ENCODE results near the gene MORC2.

DNA sequence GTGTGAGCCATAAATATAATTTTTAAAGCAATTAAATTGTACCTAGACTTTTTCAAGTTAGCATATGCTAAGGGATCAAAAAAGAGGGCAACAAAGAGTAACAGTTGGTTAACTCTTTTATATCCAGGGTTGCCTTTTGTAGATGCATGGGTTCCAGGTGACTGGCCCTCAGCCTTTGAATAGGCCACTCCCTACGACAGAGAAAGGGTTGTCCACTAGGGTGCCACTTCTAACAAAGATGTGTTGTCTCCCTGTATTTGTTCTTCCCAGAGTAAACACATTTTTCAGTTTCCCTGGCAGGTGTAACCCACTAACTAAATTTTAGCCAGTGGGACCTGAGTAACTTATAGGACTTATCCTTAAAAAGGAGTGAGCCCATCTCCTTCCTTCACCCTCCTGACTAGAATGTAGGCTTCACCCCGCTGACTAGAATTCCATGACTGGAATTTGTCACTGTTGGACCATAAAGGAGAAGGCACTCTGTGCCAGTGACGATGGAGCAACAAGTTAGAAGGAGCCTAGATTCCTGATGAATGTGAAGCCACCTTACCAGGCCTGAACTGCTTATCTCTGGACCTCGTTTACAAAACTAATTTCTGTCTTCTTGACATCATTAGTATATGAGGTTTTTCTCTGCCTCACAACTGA, 17.1 kb upstream of the MORC2 start:
- TF ChIP-seq, protein P1, sequence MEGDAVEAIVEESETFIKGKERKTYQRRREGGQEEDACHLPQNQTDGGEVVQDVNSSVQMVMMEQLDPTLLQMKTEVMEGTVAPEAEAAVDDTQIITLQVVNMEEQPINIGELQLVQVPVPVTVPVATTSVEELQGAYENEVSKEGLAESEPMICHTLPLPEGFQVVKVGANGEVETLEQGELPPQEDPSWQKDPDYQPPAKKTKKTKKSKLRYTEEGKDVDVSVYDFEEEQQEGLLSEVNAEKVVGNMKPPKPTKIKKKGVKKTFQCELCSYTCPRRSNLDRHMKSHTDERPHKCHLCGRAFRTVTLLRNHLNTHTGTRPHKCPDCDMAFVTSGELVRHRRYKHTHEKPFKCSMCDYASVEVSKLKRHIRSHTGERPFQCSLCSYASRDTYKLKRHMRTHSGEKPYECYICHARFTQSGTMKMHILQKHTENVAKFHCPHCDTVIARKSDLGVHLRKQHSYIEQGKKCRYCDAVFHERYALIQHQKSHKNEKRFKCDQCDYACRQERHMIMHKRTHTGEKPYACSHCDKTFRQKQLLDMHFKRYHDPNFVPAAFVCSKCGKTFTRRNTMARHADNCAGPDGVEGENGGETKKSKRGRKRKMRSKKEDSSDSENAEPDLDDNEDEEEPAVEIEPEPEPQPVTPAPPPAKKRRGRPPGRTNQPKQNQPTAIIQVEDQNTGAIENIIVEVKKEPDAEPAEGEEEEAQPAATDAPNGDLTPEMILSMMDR (tag by site-specific recombination; IDR thresholded peaks at IDR 0.05), result no peak
- TF ChIP-seq ZNF114 (tag by site-specific recombination; IDR thresholded peaks at IDR 0.05), result no peak
- no peak for TF ChIP-seq ZNF510 (tag by site-specific recombination; IDR thresholded peaks at IDR 0.05; ENCODE audit: insufficient replicate concordance)
- TF ChIP-seq ZNF777 (tag by site-specific recombination; IDR thresholded peaks at IDR 0.05; ENCODE audit: borderline replicate concordance), result no peak
- TF ChIP-seq, protein P2, sequence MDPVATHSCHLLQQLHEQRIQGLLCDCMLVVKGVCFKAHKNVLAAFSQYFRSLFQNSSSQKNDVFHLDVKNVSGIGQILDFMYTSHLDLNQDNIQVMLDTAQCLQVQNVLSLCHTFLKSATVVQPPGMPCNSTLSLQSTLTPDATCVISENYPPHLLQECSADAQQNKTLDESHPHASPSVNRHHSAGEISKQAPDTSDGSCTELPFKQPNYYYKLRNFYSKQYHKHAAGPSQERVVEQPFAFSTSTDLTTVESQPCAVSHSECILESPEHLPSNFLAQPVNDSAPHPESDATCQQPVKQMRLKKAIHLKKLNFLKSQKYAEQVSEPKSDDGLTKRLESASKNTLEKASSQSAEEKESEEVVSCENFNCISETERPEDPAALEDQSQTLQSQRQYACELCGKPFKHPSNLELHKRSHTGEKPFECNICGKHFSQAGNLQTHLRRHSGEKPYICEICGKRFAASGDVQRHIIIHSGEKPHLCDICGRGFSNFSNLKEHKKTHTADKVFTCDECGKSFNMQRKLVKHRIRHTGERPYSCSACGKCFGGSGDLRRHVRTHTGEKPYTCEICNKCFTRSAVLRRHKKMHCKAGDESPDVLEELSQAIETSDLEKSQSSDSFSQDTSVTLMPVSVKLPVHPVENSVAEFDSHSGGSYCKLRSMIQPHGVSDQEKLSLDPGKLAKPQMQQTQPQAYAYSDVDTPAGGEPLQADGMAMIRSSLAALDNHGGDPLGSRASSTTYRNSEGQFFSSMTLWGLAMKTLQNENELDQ (tag by site-specific recombination; IDR thresholded peaks at IDR 0.05; ENCODE audit: low read depth), result no peak
- TF ChIP-seq, protein P3, sequence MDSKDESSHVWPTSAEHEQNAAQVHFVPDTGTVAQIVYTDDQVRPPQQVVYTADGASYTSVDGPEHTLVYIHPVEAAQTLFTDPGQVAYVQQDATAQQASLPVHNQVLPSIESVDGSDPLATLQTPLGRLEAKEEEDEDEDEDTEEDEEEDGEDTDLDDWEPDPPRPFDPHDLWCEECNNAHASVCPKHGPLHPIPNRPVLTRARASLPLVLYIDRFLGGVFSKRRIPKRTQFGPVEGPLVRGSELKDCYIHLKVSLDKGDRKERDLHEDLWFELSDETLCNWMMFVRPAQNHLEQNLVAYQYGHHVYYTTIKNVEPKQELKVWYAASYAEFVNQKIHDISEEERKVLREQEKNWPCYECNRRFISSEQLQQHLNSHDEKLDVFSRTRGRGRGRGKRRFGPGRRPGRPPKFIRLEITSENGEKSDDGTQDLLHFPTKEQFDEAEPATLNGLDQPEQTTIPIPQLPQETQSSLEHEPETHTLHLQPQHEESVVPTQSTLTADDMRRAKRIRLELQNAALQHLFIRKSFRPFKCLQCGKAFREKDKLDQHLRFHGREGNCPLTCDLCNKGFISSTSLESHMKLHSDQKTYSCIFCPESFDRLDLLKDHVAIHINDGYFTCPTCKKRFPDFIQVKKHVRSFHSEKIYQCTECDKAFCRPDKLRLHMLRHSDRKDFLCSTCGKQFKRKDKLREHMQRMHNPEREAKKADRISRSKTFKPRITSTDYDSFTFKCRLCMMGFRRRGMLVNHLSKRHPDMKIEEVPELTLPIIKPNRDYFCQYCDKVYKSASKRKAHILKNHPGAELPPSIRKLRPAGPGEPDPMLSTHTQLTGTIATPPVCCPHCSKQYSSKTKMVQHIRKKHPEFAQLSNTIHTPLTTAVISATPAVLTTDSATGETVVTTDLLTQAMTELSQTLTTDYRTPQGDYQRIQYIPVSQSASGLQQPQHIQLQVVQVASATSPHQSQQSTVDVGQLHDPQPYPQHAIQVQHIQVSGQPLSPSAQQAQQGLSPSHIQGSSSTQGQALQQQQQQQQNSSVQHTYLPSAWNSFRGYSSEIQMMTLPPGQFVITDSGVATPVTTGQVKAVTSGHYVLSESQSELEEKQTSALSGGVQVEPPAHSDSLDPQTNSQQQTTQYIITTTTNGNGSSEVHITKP (tag by site-specific recombination; IDR thresholded peaks at IDR 0.05), result no peak
- TF ChIP-seq, protein P4, sequence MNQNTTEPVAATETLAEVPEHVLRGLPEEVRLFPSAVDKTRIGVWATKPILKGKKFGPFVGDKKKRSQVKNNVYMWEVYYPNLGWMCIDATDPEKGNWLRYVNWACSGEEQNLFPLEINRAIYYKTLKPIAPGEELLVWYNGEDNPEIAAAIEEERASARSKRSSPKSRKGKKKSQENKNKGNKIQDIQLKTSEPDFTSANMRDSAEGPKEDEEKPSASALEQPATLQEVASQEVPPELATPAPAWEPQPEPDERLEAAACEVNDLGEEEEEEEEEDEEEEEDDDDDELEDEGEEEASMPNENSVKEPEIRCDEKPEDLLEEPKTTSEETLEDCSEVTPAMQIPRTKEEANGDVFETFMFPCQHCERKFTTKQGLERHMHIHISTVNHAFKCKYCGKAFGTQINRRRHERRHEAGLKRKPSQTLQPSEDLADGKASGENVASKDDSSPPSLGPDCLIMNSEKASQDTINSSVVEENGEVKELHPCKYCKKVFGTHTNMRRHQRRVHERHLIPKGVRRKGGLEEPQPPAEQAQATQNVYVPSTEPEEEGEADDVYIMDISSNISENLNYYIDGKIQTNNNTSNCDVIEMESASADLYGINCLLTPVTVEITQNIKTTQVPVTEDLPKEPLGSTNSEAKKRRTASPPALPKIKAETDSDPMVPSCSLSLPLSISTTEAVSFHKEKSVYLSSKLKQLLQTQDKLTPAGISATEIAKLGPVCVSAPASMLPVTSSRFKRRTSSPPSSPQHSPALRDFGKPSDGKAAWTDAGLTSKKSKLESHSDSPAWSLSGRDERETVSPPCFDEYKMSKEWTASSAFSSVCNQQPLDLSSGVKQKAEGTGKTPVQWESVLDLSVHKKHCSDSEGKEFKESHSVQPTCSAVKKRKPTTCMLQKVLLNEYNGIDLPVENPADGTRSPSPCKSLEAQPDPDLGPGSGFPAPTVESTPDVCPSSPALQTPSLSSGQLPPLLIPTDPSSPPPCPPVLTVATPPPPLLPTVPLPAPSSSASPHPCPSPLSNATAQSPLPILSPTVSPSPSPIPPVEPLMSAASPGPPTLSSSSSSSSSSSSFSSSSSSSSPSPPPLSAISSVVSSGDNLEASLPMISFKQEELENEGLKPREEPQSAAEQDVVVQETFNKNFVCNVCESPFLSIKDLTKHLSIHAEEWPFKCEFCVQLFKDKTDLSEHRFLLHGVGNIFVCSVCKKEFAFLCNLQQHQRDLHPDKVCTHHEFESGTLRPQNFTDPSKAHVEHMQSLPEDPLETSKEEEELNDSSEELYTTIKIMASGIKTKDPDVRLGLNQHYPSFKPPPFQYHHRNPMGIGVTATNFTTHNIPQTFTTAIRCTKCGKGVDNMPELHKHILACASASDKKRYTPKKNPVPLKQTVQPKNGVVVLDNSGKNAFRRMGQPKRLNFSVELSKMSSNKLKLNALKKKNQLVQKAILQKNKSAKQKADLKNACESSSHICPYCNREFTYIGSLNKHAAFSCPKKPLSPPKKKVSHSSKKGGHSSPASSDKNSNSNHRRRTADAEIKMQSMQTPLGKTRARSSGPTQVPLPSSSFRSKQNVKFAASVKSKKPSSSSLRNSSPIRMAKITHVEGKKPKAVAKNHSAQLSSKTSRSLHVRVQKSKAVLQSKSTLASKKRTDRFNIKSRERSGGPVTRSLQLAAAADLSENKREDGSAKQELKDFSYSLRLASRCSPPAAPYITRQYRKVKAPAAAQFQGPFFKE (tag by site-specific recombination; IDR thresholded peaks at IDR 0.05; ENCODE audit: borderline replicate concordance), result no peak
- TF ChIP-seq, protein P5, sequence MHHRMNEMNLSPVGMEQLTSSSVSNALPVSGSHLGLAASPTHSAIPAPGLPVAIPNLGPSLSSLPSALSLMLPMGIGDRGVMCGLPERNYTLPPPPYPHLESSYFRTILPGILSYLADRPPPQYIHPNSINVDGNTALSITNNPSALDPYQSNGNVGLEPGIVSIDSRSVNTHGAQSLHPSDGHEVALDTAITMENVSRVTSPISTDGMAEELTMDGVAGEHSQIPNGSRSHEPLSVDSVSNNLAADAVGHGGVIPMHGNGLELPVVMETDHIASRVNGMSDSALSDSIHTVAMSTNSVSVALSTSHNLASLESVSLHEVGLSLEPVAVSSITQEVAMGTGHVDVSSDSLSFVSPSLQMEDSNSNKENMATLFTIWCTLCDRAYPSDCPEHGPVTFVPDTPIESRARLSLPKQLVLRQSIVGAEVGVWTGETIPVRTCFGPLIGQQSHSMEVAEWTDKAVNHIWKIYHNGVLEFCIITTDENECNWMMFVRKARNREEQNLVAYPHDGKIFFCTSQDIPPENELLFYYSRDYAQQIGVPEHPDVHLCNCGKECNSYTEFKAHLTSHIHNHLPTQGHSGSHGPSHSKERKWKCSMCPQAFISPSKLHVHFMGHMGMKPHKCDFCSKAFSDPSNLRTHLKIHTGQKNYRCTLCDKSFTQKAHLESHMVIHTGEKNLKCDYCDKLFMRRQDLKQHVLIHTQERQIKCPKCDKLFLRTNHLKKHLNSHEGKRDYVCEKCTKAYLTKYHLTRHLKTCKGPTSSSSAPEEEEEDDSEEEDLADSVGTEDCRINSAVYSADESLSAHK (tag by site-specific recombination; IDR thresholded peaks at IDR 0.05), result no peak
- TF ChIP-seq, protein P6, sequence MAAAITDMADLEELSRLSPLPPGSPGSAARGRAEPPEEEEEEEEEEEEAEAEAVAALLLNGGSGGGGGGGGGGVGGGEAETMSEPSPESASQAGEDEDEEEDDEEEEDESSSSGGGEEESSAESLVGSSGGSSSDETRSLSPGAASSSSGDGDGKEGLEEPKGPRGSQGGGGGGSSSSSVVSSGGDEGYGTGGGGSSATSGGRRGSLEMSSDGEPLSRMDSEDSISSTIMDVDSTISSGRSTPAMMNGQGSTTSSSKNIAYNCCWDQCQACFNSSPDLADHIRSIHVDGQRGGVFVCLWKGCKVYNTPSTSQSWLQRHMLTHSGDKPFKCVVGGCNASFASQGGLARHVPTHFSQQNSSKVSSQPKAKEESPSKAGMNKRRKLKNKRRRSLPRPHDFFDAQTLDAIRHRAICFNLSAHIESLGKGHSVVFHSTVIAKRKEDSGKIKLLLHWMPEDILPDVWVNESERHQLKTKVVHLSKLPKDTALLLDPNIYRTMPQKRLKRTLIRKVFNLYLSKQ (tag by site-specific recombination; IDR thresholded peaks at IDR 0.05; ENCODE audit: borderline replicate concordance), result no peak
- no peak for TF ChIP-seq ZNF335 (tag by site-specific recombination; conservative IDR thresholded peaks at IDR 0.05)
- TF ChIP-seq ZNF621 (tag by site-specific recombination; IDR thresholded peaks at IDR 0.05), result no peak
- TF ChIP-seq, protein P7, sequence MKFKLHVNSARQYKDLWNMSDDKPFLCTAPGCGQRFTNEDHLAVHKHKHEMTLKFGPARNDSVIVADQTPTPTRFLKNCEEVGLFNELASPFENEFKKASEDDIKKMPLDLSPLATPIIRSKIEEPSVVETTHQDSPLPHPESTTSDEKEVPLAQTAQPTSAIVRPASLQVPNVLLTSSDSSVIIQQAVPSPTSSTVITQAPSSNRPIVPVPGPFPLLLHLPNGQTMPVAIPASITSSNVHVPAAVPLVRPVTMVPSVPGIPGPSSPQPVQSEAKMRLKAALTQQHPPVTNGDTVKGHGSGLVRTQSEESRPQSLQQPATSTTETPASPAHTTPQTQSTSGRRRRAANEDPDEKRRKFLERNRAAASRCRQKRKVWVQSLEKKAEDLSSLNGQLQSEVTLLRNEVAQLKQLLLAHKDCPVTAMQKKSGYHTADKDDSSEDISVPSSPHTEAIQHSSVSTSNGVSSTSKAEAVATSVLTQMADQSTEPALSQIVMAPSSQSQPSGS (tag by site-specific recombination; IDR thresholded peaks at IDR 0.05; ENCODE audit: low read depth), result no peak
